Measurements from ENCODE around the gene TMEM236. TPM values are rescaled to one million over a fixed set of nuclear protein-coding genes. Genes with fewer than 3 reads are reported as not detected.

The TMEM236 gene, protein sequence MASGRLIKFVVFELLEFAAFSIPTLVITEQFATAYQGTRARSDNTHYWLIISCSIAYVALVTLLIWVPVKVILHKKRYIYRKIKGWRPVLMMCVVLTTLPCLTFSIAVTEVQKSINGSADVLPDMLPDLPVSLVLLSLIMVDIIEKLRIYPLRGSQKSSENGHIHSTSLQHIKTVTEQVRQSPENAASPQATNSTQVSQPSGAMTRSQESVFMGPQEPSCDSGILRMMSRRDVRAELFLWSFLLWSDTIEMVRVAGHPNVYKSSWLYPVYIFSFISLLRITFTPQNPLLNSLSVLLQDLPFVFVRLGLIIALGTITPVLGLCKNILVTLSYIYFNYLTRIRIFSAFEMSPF
- 34.3 TPM for polyA plus RNA-seq
- long read RNA-seq, donor 1, full-length matches to known transcripts, result 3 of 3 reads
- long read RNA-seq, donor 1, partial matches to known transcripts, result 0 of 3 reads
- long read RNA-seq, donor 1, other reads (novel, unspliced or antisense), result 0 of 3 reads
- long read RNA-seq, donor 2, full-length matches to known transcripts, result 14 of 14 reads
- long read RNA-seq, donor 2, partial matches to known transcripts, result 0 of 14 reads
- long read RNA-seq, donor 2, other reads (novel, unspliced or antisense), result 0 of 14 reads
- long read RNA-seq, donor 3, result 0 reads
- long read RNA-seq, donor 4, full-length matches to known transcripts, result 1 of 1 reads
- long read RNA-seq, donor 4, partial matches to known transcripts, result 0 of 1 reads
- long read RNA-seq, donor 4, other reads (novel, unspliced or antisense), result 0 of 1 reads
- long read RNA-seq, donor 5, full-length matches to known transcripts, result 2 of 2 reads
- long read RNA-seq, donor 5, partial matches to known transcripts, result 0 of 2 reads
- long read RNA-seq, donor 5, other reads (novel, unspliced or antisense), result 0 of 2 reads
- long read RNA-seq, donor 6, full-length matches to known transcripts, result 6 of 6 reads
- long read RNA-seq, donor 6, partial matches to known transcripts, result 0 of 6 reads
- long read RNA-seq, donor 6, other reads (novel, unspliced or antisense), result 0 of 6 reads
- long read RNA-seq, donor 7, full-length matches to known transcripts, result 6 of 6 reads
- long read RNA-seq, donor 7, partial matches to known transcripts, result 0 of 6 reads
- long read RNA-seq, donor 7, other reads (novel, unspliced or antisense), result 0 of 6 reads
- long read RNA-seq, donor 8, full-length matches to known transcripts, result 9 of 16 reads
- long read RNA-seq, donor 8, partial matches to known transcripts, result 7 of 16 reads
- long read RNA-seq, donor 8, other reads (novel, unspliced or antisense), result 0 of 16 reads
- long read RNA-seq, donor 9, full-length matches to known transcripts, result 3 of 3 reads
- long read RNA-seq, donor 9, partial matches to known transcripts, result 0 of 3 reads
- long read RNA-seq, donor 9, other reads (novel, unspliced or antisense), result 0 of 3 reads
- long read RNA-seq, donor 10, full-length matches to known transcripts, result 9 of 9 reads
- long read RNA-seq, donor 10, partial matches to known transcripts, result 0 of 9 reads
- long read RNA-seq, donor 10, other reads (novel, unspliced or antisense), result 0 of 9 reads
- long read RNA-seq, donor 11, full-length matches to known transcripts, result 3 of 3 reads
- long read RNA-seq, donor 11, partial matches to known transcripts, result 0 of 3 reads
- long read RNA-seq, donor 11, other reads (novel, unspliced or antisense), result 0 of 3 reads

DNA sequence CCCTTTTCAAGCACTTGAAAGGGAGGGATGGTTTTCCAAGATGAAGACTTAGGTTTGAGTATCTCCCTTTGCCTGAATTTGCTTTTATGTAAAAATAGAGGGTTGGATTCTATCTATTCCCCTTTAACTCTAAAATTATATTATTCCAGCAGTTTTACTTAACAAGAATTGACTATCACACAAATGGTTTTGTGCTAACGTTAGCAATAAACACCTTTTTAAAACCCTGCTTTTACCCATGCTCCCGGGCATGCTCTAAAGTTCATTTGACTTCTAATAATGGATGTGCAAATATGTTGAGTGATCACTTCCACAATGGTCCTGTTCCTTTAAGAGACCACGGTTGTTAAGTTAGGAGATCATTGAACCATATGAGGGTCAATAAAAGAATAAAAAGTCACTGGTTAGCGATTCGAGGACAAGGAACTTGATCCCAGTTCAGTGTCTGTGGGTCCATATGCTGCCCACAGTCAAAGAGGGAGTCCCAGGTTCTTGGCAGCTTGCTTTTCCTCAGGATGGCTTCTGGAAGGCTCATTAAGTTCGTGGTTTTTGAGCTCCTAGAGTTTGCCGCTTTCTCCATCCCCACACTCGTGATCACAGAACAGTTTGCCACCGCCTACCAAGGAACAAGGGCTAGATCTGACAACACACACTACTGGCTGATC, at the start of gene TMEM236:
Gene TMEM236, plus strand, starts transcription at position 421 of the 665 bp plus-strand sequence. Its CDS starts 95 bp downstream, at position 516.
- Histone ChIP-seq H3K4me1 (ENCODE audit: control insufficient read depth, insufficient read depth, low read length) (peaks cover 15% of the 10 kb centered on the region), H3K36me3 (ENCODE audit: control insufficient read depth, insufficient read depth, low read length) (no peaks in the 10 kb centered on the region), H3K4me3 (ENCODE audit: low read length) (peak within 1 kb of the TSS; percentile 61), H3K9me3 (ENCODE audit: control insufficient read depth, low read depth, low read length) (no peaks in the 10 kb centered on the region), H3K27ac (ENCODE audit: low read length) (peak within 1 kb of the TSS; percentile 92), H3K27me3 (ENCODE audit: control insufficient read depth, insufficient read depth, low read length) (no peaks in the 10 kb centered on the region)
- peak; percentile 72 to 90 for DNase-seq
- 20% methylated on average over 1 of the region's 9 CpGs for WGBS (ENCODE audit: insufficient coverage, low lambda C conversion rate)

DNA sequence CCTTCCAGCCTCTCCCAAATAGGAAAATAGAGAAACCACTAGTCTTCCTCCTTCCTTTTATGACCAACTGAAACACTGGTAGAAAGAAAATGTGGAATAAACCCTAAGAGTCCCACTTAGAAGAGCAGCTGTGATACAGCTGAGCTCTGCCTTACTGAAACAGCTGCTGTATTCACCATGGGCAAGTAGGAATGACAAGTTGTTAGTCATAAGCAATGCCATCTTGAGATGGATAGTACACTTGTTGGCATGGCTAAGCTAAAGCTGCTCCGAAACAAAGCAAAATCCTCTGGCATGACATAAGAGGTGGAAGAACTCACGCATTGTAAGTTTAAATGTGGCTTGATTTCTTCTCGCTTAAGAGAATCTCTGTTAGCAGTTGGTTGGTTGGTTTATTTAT, 48.3 kb upstream of the TMEM236 start:
- Histone ChIP-seq H3K27ac (ENCODE audit: low read length) (no peak overlapping the region), H3K36me3 (ENCODE audit: control insufficient read depth, insufficient read depth, low read length) (peaks cover 25% of the 10 kb centered on the region), H3K4me1 (ENCODE audit: control insufficient read depth, insufficient read depth, low read length) (no peaks in the 10 kb centered on the region), H3K9me3 (ENCODE audit: control insufficient read depth, low read depth, low read length) (no peaks in the 10 kb centered on the region), H3K4me3 (ENCODE audit: low read length) (no peak overlapping the region), H3K27me3 (ENCODE audit: control insufficient read depth, insufficient read depth, low read length) (no peaks in the 10 kb centered on the region)
- no peak for DNase-seq
- no CpG with 5 or more reads among the region's 3 CpGs for WGBS (ENCODE audit: insufficient coverage, low lambda C conversion rate)

DNA sequence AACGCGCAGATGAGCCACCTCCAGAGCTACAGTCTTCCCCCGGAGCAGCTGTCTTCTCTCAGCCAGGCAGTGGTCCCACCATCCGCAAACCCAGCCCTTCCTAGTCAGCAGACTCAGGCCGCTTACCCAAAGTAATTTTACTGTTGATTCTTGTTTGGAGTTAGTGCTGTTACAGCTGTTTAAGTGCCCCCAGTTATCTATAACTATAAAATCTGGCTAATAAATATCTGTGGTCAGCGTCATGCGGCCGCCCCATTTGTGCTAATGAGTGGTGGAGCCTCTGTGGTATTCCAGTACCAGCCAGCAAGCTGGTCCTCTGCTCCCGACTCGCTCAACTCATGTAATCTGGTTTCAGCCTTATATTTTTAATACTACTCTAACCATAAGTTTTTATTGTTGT, 43.2 kb upstream of the TMEM236 start:
- Histone ChIP-seq H3K4me3 (ENCODE audit: low read length) (no peak overlapping the region), H3K9me3 (ENCODE audit: control insufficient read depth, low read depth, low read length) (no peaks in the 10 kb centered on the region), H3K27me3 (ENCODE audit: control insufficient read depth, insufficient read depth, low read length) (no peaks in the 10 kb centered on the region), H3K27ac (ENCODE audit: low read length) (no peak overlapping the region), H3K36me3 (ENCODE audit: control insufficient read depth, insufficient read depth, low read length) (peaks cover 54% of the 10 kb centered on the region), H3K4me1 (ENCODE audit: control insufficient read depth, insufficient read depth, low read length) (no peaks in the 10 kb centered on the region)
- peak in 1 of 2 donors; percentile 64 for DNase-seq
- 70% methylated on average over 2 of the region's 10 CpGs for WGBS (ENCODE audit: insufficient coverage, low lambda C conversion rate)

DNA sequence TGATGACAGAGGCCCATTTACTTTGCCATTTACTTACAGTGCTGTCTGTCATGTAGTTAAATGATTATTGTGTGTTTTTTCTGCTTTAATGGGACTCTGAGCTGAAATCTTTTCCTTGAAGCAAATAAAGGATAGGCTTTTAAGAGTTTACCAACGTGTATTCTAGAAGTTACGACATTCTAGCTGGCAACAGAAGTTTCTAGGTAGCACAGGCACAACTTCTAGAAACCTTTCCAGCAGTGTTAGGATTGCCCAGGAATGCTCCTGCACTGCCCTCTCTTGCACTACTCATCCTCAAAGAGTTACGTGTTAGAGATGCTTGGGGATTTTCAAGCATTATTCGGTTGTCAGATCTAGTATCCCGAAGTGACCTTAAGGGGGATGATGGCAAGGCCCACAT, 42.5 kb upstream of the TMEM236 start:
- H3K27ac ChIP-seq (ENCODE audit: low read length), result no peak overlapping the region
- no peak overlapping the region for H3K4me3 ChIP-seq (ENCODE audit: low read length)
- no peak for DNase-seq
- WGBS (ENCODE audit: insufficient coverage, low lambda C conversion rate), result no CpG with 5 or more reads among the region's 5 CpGs
- H3K27me3 ChIP-seq (ENCODE audit: control insufficient read depth, insufficient read depth, low read length), result no peaks in the 10 kb centered on the region
- no peaks in the 10 kb centered on the region for H3K9me3 ChIP-seq (ENCODE audit: control insufficient read depth, low read depth, low read length)
- H3K36me3 ChIP-seq (ENCODE audit: control insufficient read depth, insufficient read depth, low read length), result peaks cover 58% of the 10 kb centered on the region
- no peaks in the 10 kb centered on the region for H3K4me1 ChIP-seq (ENCODE audit: control insufficient read depth, insufficient read depth, low read length)

DNA sequence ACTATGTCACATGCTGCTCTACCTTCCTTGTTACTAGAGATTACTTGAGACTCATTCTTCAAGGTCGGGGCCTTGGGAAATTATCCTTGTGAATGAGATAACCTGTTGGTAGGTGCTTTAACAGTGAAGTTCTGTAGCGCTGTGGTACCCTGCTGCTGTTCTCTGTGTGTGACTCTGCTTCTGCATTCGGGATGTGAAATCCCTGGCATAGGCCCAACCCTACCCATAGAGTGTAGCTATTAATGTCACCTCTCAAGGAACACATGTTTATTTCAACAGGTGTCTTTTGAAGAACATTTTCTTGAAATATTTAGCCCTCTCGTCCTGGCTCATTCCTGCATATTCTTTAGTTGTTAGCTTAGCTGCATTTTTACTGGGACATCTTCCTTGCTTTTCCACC, 41.8 kb upstream of the TMEM236 start:
- H3K27me3 ChIP-seq (ENCODE audit: control insufficient read depth, insufficient read depth, low read length), result no peaks in the 10 kb centered on the region
- no peaks in the 10 kb centered on the region for H3K9me3 ChIP-seq (ENCODE audit: control insufficient read depth, low read depth, low read length)
- H3K4me3 ChIP-seq (ENCODE audit: low read length), result no peak overlapping the region
- H3K36me3 ChIP-seq (ENCODE audit: control insufficient read depth, insufficient read depth, low read length), result peaks cover 60% of the 10 kb centered on the region
- peak in 1 of 2 donors; percentile 37 for DNase-seq
- H3K4me1 ChIP-seq (ENCODE audit: control insufficient read depth, insufficient read depth, low read length), result no peaks in the 10 kb centered on the region
- WGBS (ENCODE audit: insufficient coverage, low lambda C conversion rate), result no CpG with 5 or more reads among the region's 4 CpGs
- H3K27ac ChIP-seq (ENCODE audit: low read length), result no peak overlapping the region

DNA sequence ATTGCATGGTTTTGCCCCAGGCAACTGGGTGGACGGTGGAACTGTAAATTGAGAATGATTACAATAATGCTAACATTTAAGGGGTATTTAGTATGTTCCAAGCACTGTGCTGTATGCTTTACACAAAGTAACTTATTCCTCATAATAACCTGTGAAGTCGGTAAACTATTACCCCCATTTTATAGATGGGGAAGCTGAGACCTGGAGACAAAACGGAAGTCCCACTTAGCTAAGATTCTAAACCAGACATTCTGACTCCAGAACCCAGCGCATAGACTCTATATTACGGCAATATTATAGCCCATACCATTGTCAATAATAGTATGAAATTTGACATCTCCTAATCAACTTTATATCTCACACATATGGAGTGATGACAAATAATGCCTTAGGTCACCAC, 39.9 kb upstream of the TMEM236 start:
- H3K36me3 ChIP-seq (ENCODE audit: control insufficient read depth, insufficient read depth, low read length), result peaks cover 55% of the 10 kb centered on the region
- H3K4me1 ChIP-seq (ENCODE audit: control insufficient read depth, insufficient read depth, low read length), result no peaks in the 10 kb centered on the region
- H3K4me3 ChIP-seq (ENCODE audit: low read length), result no peak overlapping the region
- WGBS (ENCODE audit: insufficient coverage, low lambda C conversion rate), result no CpG with 5 or more reads among the region's 5 CpGs
- DNase-seq, result no peak
- no peaks in the 10 kb centered on the region for H3K9me3 ChIP-seq (ENCODE audit: control insufficient read depth, low read depth, low read length)
- H3K27ac ChIP-seq (ENCODE audit: low read length), result no peak overlapping the region
- H3K27me3 ChIP-seq (ENCODE audit: control insufficient read depth, insufficient read depth, low read length), result no peaks in the 10 kb centered on the region

DNA sequence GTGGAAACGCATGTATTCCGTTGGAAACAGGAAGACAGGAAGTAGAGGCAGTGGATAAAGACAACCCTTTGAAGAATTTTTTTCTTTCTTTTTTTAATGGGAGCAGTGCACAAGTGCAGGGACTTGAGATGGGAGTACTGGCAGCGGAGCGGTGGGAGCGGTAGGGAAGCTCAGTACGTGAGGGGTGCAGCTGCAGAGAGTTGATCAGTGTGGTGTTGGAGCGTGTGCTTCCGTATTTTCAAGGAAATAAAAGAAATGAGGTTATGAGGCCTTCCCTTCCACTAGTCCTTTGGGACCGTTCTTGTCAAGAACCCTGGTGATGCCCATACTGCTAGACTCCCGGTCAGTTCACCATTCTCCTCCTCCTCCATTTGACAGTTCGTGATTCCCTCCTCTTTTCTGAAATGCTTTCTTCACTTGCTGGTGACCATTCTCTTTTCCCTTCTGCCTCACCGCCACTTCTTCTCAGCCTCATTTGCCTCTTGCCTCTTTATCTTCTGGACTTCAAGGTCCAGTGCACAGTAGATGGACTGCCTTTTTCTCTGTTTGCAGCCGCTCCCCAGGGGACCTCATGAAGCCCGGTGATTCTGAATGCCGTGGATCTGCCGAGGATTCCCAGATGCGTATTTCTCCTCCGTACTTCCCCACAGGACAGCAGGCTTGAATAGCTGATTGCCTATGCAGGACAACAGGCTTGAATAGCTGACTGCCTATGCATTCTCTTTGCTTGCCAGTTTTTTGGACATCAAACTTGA, 39.1 kb upstream of the TMEM236 start:
- Histone ChIP-seq H3K9me3 (ENCODE audit: control insufficient read depth, low read depth, low read length) (no peaks in the 10 kb centered on the region), H3K36me3 (ENCODE audit: control insufficient read depth, insufficient read depth, low read length) (peaks cover 55% of the 10 kb centered on the region), H3K4me1 (ENCODE audit: control insufficient read depth, insufficient read depth, low read length) (no peaks in the 10 kb centered on the region), H3K27ac (ENCODE audit: low read length) (no peak overlapping the region), H3K27me3 (ENCODE audit: control insufficient read depth, insufficient read depth, low read length) (no peaks in the 10 kb centered on the region), H3K4me3 (ENCODE audit: low read length) (no peak overlapping the region)
- 82% methylated on average over 6 of the region's 18 CpGs for WGBS (ENCODE audit: insufficient coverage, low lambda C conversion rate)
- DNase-seq, result no peak

DNA sequence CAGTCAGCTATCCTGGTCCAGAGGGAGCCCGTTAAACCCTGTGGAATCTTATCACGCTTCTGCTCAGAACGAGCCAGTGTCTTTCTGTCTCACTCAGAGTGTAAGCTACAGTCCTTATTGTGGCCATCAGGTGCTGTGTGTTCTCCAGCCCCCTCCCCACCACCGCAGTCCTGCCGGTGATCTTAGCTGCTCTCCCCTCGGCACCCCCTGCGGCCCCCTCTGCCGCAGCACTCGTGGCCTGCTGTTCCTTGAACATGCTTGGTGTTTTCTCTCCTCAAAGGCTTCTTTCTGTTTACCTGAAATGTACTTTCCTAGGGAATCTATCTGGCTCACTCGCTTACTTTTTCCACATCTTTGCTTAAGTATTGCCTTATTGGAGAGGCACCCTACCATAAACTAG, 38.2 kb upstream of the TMEM236 start:
- H3K4me1 ChIP-seq (ENCODE audit: control insufficient read depth, insufficient read depth, low read length), result no peaks in the 10 kb centered on the region
- H3K36me3 ChIP-seq (ENCODE audit: control insufficient read depth, insufficient read depth, low read length), result peaks cover 50% of the 10 kb centered on the region
- no peak for DNase-seq
- H3K4me3 ChIP-seq (ENCODE audit: low read length), result no peak overlapping the region
- H3K9me3 ChIP-seq (ENCODE audit: control insufficient read depth, low read depth, low read length), result no peaks in the 10 kb centered on the region
- no CpG with 5 or more reads among the region's 10 CpGs for WGBS (ENCODE audit: insufficient coverage, low lambda C conversion rate)
- H3K27ac ChIP-seq (ENCODE audit: low read length), result no peak overlapping the region
- H3K27me3 ChIP-seq (ENCODE audit: control insufficient read depth, insufficient read depth, low read length), result no peaks in the 10 kb centered on the region

DNA sequence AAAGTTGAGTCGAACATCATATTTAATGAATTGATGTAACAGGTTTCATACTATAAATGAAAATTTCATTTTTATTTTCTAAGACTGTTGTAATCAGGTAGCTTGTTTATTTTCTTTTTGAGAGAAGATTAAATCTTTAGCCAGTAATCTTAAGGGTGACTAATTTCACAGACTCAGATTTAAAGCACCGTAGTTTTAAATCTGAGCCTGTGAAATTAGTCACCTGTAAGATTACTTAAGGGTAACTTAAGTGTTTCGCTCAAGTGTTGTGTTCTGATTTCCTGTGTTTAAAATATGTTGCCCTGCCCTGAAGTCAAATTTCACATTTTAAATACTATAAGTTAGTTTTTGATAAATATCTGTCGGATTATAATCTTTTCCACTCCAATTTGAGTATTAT, 35.8 kb upstream of the TMEM236 start:
- peaks cover 35% of the 10 kb centered on the region for H3K36me3 ChIP-seq (ENCODE audit: control insufficient read depth, insufficient read depth, low read length)
- WGBS (ENCODE audit: insufficient coverage, low lambda C conversion rate), result 95% methylated on average over 4 of the region's 4 CpGs
- H3K9me3 ChIP-seq (ENCODE audit: control insufficient read depth, low read depth, low read length), result no peaks in the 10 kb centered on the region
- no peaks in the 10 kb centered on the region for H3K27me3 ChIP-seq (ENCODE audit: control insufficient read depth, insufficient read depth, low read length)
- H3K4me3 ChIP-seq (ENCODE audit: low read length), result no peak overlapping the region
- H3K4me1 ChIP-seq (ENCODE audit: control insufficient read depth, insufficient read depth, low read length), result no peaks in the 10 kb centered on the region
- no peak for DNase-seq
- no peak overlapping the region for H3K27ac ChIP-seq (ENCODE audit: low read length)

All from large intestine (tissue), 12 donors.